CD14-positive monocyte (primary cell): ENCODE data around the gene SPC24. TPM values are rescaled to one million over a fixed set of nuclear protein-coding genes. Genes with fewer than 3 reads are reported as not detected.

Experiments used
- DNase-seq, 3 donors: peaks; one replicate each; pipeline ENCODE4 v3.0.0-alpha.2; 2011 to 2022
- H2AFZ ChIP-seq: 2 replicates; pipeline ENCODE4 v1.6.0; 2012; ENCODE audit warnings: mild to moderate bottlenecking, low read depth, low read length, inconsistent platforms; ENCODE audit not compliant: insufficient read depth, poor library complexity, severe bottlenecking
- H3K27ac ChIP-seq, 2 donors: 1 replicate in 1 of 2; 2 replicates in 1 of 2; pipeline ENCODE4 v1.5.1; 2012 to 2013; ENCODE audit warnings: low read length in 2 of 2, control low read depth in 1 of 2, inconsistent platforms in 1 of 2, low read depth in 1 of 2, mild to moderate bottlenecking in 1 of 2
- H3K27me3 ChIP-seq, 2 donors: one replicate each; pipeline versions ENCODE4 v1.6.0 to v1.6.1; 2011 to 2013; ENCODE audit warnings: low read length in 2 of 2; ENCODE audit not compliant: control insufficient read depth in 2 of 2, insufficient read depth in 2 of 2
- H3K36me3 ChIP-seq, 2 donors: replicated peaks in 1 of 2; 1 replicate in 1 of 2; 2 replicates in 1 of 2; pipeline versions ENCODE4 v1.5.1 to v1.6.1; 2012 to 2013; ENCODE audit warnings: low read length in 2 of 2, control low read depth in 1 of 2, inconsistent platforms in 1 of 2, mild to moderate bottlenecking in 1 of 2; ENCODE audit not compliant: insufficient read depth in 2 of 2, control insufficient read depth in 1 of 2
- H3K4me1 ChIP-seq, 2 donors: 1 replicate in 1 of 2; 2 replicates in 1 of 2; pipeline versions ENCODE4 v1.5.1 to v1.6.1; 2012 to 2013; ENCODE audit warnings: low read length in 2 of 2, control low read depth in 1 of 2, inconsistent platforms in 1 of 2, mild to moderate bottlenecking in 1 of 2, moderate library complexity in 1 of 2; ENCODE audit not compliant: insufficient read depth in 2 of 2, control insufficient read depth in 1 of 2
- H3K4me2 ChIP-seq: replicated peaks from 2 replicates; pipeline ENCODE3; 2012; ENCODE audit warnings: low read length, moderate library complexity, mild to moderate bottlenecking; ENCODE audit not compliant: poor library complexity, severe bottlenecking; ENCODE audit errors: extremely low read depth
- H3K4me3 ChIP-seq, 3 experiments: fragments of 200-600 bp in 1 of 3; sonication (generic) in 1 of 3; replicated peaks in 1 of 3; 1 replicate in 2 of 3; 2 replicates in 1 of 3; pipeline ENCODE4 v1.5.1; 2011 to 2013; ENCODE audit warnings: low read length in 3 of 3, mild to moderate bottlenecking in 3 of 3, control low read depth in 2 of 3, low read depth in 2 of 3, inconsistent platforms in 1 of 3, moderate library complexity in 1 of 3
- H3K79me2 ChIP-seq: 2 replicates; pipeline ENCODE4 v1.6.0; 2012; ENCODE audit warnings: mild to moderate bottlenecking, control low read depth, inconsistent platforms, low read length, moderate library complexity; ENCODE audit not compliant: insufficient read depth
- H3K9ac ChIP-seq: 2 replicates; pipeline ENCODE4 v1.6.0; 2017; ENCODE audit warnings: low read length, mild to moderate bottlenecking; ENCODE audit not compliant: insufficient read depth, poor library complexity, severe bottlenecking
- H3K9me3 ChIP-seq, 2 donors: replicated peaks in 1 of 2; 1 replicate in 1 of 2; 2 replicates in 1 of 2; pipeline versions ENCODE4 v1.5.1 to v1.6.1; 2012 to 2013; ENCODE audit warnings: low read length in 2 of 2, control low read depth in 1 of 2; ENCODE audit not compliant: control insufficient read depth in 1 of 2, insufficient read depth in 1 of 2
- H4K20me1 ChIP-seq: 2 replicates; pipeline ENCODE4 v1.6.0; 2012; ENCODE audit warnings: mild to moderate bottlenecking, low read length, control low read depth, moderate library complexity; ENCODE audit not compliant: insufficient read depth
- H3K27ac Mint-ChIP-seq, 7 donors: one replicate each; pipeline ENCODE4 v1.8.0; 2020; ENCODE audit warnings: mild to moderate bottlenecking in 7 of 7, mixed read lengths in 7 of 7, moderate library complexity in 6 of 7, inconsistent platforms in 2 of 7
- H3K27me3 Mint-ChIP-seq, 3 donors: one replicate each; pipeline ENCODE4 v1.8.0; 2021 to 2022; ENCODE audit warnings: low read depth in 3 of 3, mild to moderate bottlenecking in 3 of 3, mixed read lengths in 3 of 3, moderate library complexity in 3 of 3, inconsistent platforms in 1 of 3
- H3K36me3 Mint-ChIP-seq, 2 donors: one replicate each; pipeline ENCODE4 v1.8.0; 2020; ENCODE audit warnings: mixed read lengths in 2 of 2, inconsistent platforms in 1 of 2, mild to moderate bottlenecking in 1 of 2
- H3K4me1 Mint-ChIP-seq: one replicate; pipeline ENCODE4 v1.8.0; 2020; ENCODE audit warnings: mild to moderate bottlenecking, mixed read lengths
- H3K4me3 Mint-ChIP-seq, 2 donors: one replicate each; pipeline ENCODE4 v1.8.0; 2020; ENCODE audit warnings: mild to moderate bottlenecking in 2 of 2, mixed read lengths in 2 of 2, moderate library complexity in 1 of 2
- H3K9me3 Mint-ChIP-seq, 7 donors: one replicate each; pipeline ENCODE4 v1.8.0; 2020 to 2022; ENCODE audit warnings: mixed read lengths in 7 of 7, mild to moderate bottlenecking in 6 of 7, moderate library complexity in 6 of 7, inconsistent platforms in 2 of 7
- CTCF ChIP-seq: fragments of 200-600 bp; IDR thresholded peaks from one replicate; pipeline ENCODE4 v1.8.0; 2022; ENCODE audit warnings: antibody characterized with exemption, mild to moderate bottlenecking
- WGBS: methylation state at CpG from one replicate; pipeline ENCODE4 v1.1.5; 2013; ENCODE audit warnings: missing lambda C conversion rate; ENCODE audit not compliant: insufficient coverage; 5-methylcytosine and 5-hydroxymethylcytosine counted together
- intact Hi-C, 2 donors: fragments of 100-400 bp; cut with micrococcal nuclease; formaldehyde crosslinking; loops; one replicate each; pipeline versions ENCODE4 v1.15.0 to v1.15.1; 2023
- polyA plus RNA-seq, 3 donors: library from polyadenylated mRNA; depleted of rRNA in 1 of 3; unstranded in 2 of 3; stranded (reverse) in 1 of 3; fragments of 300-500 nt in 2 of 3; fragments of >200 nt in 1 of 3; fragmentation: Illumina TruSeq in 2 of 3; gene quantifications; 1 replicate in 2 of 3; 2 replicates in 1 of 3; pipeline ENCODE4 v1.2.3, GENCODE V29; 2012 to 2021

The SPC24 gene
- polyA plus RNA-seq, 3 donors: 0.27 TPM; not detected in 2

DNA sequence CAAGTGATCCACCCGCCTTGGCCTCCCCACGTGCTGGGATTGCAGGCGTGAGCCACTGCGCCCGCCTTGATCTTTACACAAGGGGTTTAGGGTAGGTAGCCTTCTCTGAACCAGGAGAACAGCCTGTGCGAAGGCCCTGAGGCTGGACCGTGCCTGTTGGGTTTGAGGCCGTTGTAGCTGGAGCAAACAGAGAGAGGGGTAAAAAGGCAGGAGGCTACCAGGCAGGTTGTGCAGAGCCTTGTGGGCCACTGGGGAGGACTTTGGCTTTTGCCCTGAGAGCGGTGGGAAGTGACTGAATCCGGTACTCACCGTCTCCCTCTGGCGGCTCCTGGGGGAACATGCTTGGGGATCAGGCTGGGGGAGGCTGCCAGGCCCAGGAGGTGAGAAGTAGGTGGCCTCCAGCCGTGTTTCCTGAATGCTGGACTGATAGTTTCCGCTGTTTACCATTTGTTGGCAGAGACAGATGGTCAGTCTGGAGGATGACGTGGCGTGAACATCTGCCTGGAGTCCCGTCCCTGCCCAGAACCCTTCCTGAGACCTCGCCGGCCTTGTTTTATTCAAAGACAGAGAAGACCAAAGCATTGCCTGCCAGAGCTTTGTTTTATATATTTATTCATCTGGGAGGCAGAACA lies 24.6 kb downstream of the SPC24 start:
- Histone ChIP-seq H3K4me3 (no peak overlapping the region), H3K27me3 (no peaks in the 10 kb centered on the region), H2AFZ (no peak overlapping the region), H3K79me2 (no peaks in the 10 kb centered on the region), H3K36me3 (peaks cover 38 to 67% of the 10 kb centered on the region in 2 donors), H4K20me1 (no peaks in the 10 kb centered on the region), H3K4me2 (no peak overlapping the region), H3K9me3 (no peaks in the 10 kb centered on the region), H3K27ac (no peak overlapping the region), H3K9ac (no peak overlapping the region), H3K4me1 (no peaks in the 10 kb centered on the region)
- peak; percentile 60 to 71 (median 66) for DNase-seq
- Mint-ChIP-seq H3K27me3 (peaks cover 0 to 1% (median 0%) of the 10 kb centered on the region in 3 donors), H3K9me3 (peaks cover 0 to 2% (median 0%) of the 10 kb centered on the region in 7 donors), H3K27ac (peak overlapping the region in 3 of 7 donors; percentile 10 to 85 (median 46)), H3K36me3 (peaks cover 39 to 82% of the 10 kb centered on the region in 2 donors), H3K4me1 (peaks cover 3% of the 10 kb centered on the region), H3K4me3 (no peak overlapping the region)
- peak; percentile 90 for TF ChIP-seq CTCF
- intact Hi-C loops: loop anchor here in 1 of 2 donors (2.0 to 10.0 kb wide), 3 partner anchors 56 to 196 kb away; no protein-coding TSS in a partner anchor
- WGBS: 55% methylated on average over 17 of the region's 19 CpGs

- no peak for TF ChIP-seq CTCF
- intact Hi-C loops: loop anchor here in 1 of 2 donors (5.0 kb wide), 1 partner anchor 91 kb away; no protein-coding TSS in a partner anchor
- Histone ChIP-seq H3K9ac (no peak overlapping the region), H3K4me3 (no peak overlapping the region), H3K27ac (no peak overlapping the region), H2AFZ (no peak overlapping the region), H3K36me3 (peaks cover 56 to 91% of the 10 kb centered on the region in 2 donors), H3K4me2 (no peak overlapping the region), H3K79me2 (no peaks in the 10 kb centered on the region), H3K4me1 (no peaks in the 10 kb centered on the region), H4K20me1 (no peaks in the 10 kb centered on the region), H3K27me3 (no peaks in the 10 kb centered on the region), H3K9me3 (no peaks in the 10 kb centered on the region)
- H3K4me3 Mint-ChIP-seq: no peak overlapping the region
- no peaks in the 10 kb centered on the region for H3K27me3 Mint-ChIP-seq
- peaks cover 3% of the 10 kb centered on the region for H3K4me1 Mint-ChIP-seq
- DNase-seq: no peak
- H3K9me3 Mint-ChIP-seq: peaks cover 0 to 2% (median 0%) of the 10 kb centered on the region in 7 donors
- peak overlapping the region in 1 of 7 donors; percentile 32 for H3K27ac Mint-ChIP-seq
- peaks cover 48 to 97% of the 10 kb centered on the region in 2 donors for H3K36me3 Mint-ChIP-seq
- WGBS: 96% methylated on average over 11 of the region's 15 CpGs
Measured at GRCh38 chr19:11127905-11128304, 27.7 kb downstream of the SPC24 start.
